ENCODE data around the gene XAGE2.

XAGE2 gene

DNA sequence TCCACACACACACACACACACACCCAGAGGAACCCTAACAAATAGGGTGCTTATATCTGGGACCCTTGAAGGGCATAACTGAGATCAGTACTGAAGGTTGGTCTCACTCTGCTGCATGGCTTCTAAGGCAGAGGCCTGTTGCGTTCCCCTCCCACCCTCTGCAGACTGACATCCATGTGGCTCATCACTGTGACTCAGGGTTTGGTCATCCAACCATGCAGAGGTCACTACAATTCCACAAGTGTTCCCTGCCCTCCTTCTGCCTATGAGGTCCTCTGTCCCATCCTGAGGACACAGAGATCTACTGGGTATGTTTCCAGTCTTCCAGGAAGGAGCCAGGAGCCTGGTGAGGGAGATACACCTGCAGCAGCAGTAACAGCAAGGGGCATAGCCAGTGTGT lies 55.8 kb downstream of the XAGE2 start:
- DNase-seq (ENCODE audit: low read depth): peak; percentile 13

Measured in GM04503 (cell line).